Mononuclear cell (primary cell): Measurements from ENCODE around the gene CDH8. TPM values are rescaled to one million over a fixed set of nuclear protein-coding genes. Genes with fewer than 3 reads are reported as not detected.

Experiments used
- H3K27me3 ChIP-seq: 2 replicates; pipeline ENCODE4 v1.6.0; 2011; ENCODE audit warnings: low read length, control low read depth; ENCODE audit not compliant: insufficient read depth
- H3K4me1 ChIP-seq: 2 replicates; pipeline ENCODE4 v1.5.1; 2011; ENCODE audit warnings: mild to moderate bottlenecking, low read length, control low read depth; ENCODE audit not compliant: insufficient read depth
- H3K4me3 ChIP-seq: 2 replicates; pipeline ENCODE4 v1.5.1; 2011; ENCODE audit warnings: mild to moderate bottlenecking, low read length, moderate library complexity
- H3K9me3 ChIP-seq: 2 replicates; pipeline ENCODE4 v1.5.1; 2011; ENCODE audit warnings: low read depth, mild to moderate bottlenecking, control low read depth, low read length
- total RNA-seq: library from RNA; depleted of rRNA; stranded (reverse); fragments of >200 nt; gene quantifications from one replicate; pipeline ENCODE4 v1.2.3, GENCODE V29; 2012

Gene CDH8
- total RNA-seq, 1 donor: not detected

- no peaks in the 10 kb centered on the region for H3K9me3 ChIP-seq
- no peaks in the 10 kb centered on the region for H3K4me1 ChIP-seq
- no peak overlapping the region for H3K4me3 ChIP-seq
- peaks cover 32% of the 10 kb centered on the region for H3K27me3 ChIP-seq
Measured at GRCh38 chr16:62038646-62039045, 2.4 kb upstream of the CDH8 start.

DNA sequence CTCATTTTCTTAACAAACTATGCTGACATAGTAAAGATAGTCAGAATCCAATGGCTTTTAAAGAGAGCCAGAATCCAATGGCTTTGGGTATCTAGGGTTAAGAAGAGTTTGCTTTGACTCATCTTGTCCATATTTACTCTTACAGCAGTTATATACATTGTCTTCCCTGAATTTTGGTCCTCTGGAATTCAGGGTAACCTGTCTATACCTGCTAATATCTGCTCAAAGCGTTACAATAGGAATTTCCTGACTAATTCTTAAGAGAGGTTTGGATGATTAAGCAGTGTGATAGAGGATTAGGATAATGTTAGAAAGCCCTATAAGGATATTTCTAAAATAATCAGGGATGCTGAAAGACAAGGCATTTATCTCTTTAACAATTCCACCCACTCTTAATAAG is 2.0 kb upstream of the CDH8 start:
- Histone ChIP-seq H3K27me3 (peaks cover 36% of the 10 kb centered on the region), H3K4me3 (no peak overlapping the region)

DNA sequence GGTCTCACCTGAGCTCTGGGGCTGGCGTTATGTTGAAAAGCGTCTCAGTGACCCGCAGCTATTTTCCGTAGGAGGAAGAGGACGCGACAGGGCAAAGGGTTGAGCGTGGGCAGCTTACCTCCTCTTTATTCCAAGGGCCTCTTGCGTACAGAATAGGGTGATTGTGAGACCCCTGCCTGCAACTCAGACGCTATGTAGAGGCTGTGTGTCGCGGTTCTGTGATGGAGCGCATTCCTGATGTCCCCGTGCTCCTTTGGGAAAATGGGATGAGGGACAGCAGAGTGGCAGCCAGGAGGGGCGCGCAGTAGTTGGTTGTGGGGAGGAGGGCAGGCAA is 531 bp upstream of the CDH8 start:
- H3K4me1 ChIP-seq: no peaks in the 10 kb centered on the region
- no peak overlapping the region for H3K4me3 ChIP-seq
- H3K9me3 ChIP-seq: no peaks in the 10 kb centered on the region
- peaks cover 36% of the 10 kb centered on the region for H3K27me3 ChIP-seq

More for the DNA sequence above, 2.0 kb upstream of the CDH8 start:
- Histone ChIP-seq H3K4me1 (no peaks in the 10 kb centered on the region), H3K9me3 (no peaks in the 10 kb centered on the region)

DNA sequence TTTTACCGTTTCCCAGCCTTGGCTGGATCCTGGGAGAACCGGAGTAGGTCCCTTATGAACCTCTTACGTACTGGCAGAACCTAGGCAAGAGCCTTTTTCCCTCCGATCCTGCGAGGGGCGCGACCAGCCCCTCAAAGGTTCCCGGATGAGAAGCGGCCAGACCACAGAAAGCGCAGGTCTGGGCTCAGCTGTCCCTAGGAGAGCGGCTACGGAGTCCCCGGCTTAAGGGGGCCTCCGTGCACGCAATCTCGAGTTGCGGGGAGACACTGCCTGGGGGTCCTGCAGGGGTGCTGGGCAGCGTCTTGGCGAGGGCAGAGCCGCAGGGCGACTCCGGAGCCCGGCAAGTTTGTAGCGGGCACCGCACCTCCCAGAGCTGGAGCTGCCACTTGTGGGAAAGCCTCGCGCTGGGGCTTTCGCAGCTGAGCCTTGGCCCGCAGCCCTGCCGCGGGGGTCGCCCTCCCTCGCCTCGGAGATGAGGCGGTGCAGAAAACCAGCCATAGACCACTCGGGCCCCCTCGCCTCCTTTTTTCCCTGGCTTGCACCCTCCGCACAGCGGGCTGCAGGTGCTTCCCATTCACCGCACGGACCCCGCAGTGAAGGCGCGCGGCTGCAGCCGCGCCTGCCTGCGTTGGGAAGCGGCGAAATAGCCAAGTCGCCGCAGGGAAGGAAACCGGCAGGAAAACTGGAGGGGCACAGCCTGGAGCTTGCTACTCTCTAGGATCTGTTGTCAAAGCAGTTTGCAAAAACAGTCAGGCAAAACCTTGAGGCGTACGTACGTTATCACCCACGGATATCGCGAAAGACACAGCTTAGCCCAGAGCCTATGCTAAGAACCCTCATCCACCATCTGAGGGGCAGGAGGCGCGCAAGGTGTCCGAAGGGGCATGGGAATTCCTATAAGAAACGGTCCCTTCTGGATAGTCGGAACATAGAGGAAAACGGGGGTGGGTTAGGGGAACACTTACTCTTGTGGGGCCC is 834 bp downstream of the CDH8 start:
- Histone ChIP-seq H3K9me3 (no peaks in the 10 kb centered on the region), H3K4me1 (no peaks in the 10 kb centered on the region), H3K27me3 (peaks cover 36% of the 10 kb centered on the region), H3K4me3 (no peak overlapping the region)

GRCh38 chr16:62034231-62035114 is 1.8 kb downstream of the CDH8 start:
- Histone ChIP-seq H3K4me1 (no peaks in the 10 kb centered on the region), H3K4me3 (no peak overlapping the region), H3K27me3 (peaks cover 36% of the 10 kb centered on the region), H3K9me3 (no peaks in the 10 kb centered on the region)

DNA sequence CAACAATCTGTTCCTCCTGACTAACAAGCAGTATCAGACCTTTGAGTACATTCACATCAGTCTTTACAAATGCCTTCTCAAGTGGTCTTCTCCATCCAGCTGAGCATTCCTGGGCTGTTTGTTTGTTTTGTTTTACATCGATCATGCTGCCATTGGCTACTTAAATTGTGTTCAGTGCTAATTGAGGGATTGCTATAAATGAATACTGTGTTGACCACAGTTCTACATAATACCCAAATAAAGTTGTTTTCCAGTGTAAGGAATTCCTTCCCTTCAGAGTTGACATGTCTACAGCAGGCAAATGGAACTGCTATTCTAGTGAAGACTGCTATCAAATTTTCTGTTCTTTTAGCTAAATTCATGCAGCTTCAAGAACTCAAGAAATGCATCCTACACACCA is 3.2 kb downstream of the CDH8 start:
- H3K4me3 ChIP-seq: no peak overlapping the region
- no peaks in the 10 kb centered on the region for H3K4me1 ChIP-seq
- peaks cover 36% of the 10 kb centered on the region for H3K27me3 ChIP-seq
- H3K9me3 ChIP-seq: no peaks in the 10 kb centered on the region

DNA sequence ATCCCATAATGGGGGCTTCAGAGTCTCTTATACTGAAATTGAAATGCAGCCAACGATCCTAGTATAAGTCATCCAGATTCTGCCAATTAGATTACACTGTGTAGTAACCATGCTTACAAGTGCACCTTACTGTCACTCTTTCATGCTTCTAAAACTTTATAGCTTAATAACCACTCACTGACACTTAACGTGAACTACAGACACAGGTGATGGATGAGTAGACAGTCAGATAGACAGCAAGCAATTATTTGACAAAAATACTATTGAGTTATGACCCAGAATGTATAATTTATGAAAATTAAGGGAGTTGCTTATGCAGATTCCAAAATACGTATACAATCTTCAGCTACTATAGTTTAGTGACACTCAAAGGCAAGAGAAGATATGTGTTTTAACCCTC is 6.3 kb downstream of the CDH8 start:
- H3K27me3 ChIP-seq: peaks cover 17% of the 10 kb centered on the region
- no peaks in the 10 kb centered on the region for H3K4me1 ChIP-seq
- no peak overlapping the region for H3K4me3 ChIP-seq
- H3K9me3 ChIP-seq: no peaks in the 10 kb centered on the region

DNA sequence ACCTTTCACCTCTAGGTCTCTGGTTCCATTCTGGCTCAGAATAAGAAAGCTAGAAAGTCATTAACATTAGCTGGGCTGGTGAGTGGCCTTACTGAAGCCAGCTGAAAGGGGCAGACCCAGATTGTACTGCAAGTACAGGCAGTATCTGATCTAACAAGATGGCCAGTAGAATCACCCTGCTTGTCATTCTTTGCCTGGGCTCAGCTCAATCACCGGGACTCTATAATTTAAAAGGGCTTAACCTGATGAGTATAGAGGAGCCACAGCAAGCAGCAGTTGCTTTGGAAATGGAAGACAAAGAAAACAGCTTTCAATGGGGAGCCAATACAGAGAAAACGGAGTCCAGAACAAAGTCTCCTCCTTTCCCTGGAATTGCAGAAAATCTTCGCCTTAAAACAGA is 13.6 kb downstream of the CDH8 start:
- no peaks in the 10 kb centered on the region for H3K27me3 ChIP-seq
- no peaks in the 10 kb centered on the region for H3K9me3 ChIP-seq
- H3K4me1 ChIP-seq: no peaks in the 10 kb centered on the region
- H3K4me3 ChIP-seq: no peak overlapping the region

DNA sequence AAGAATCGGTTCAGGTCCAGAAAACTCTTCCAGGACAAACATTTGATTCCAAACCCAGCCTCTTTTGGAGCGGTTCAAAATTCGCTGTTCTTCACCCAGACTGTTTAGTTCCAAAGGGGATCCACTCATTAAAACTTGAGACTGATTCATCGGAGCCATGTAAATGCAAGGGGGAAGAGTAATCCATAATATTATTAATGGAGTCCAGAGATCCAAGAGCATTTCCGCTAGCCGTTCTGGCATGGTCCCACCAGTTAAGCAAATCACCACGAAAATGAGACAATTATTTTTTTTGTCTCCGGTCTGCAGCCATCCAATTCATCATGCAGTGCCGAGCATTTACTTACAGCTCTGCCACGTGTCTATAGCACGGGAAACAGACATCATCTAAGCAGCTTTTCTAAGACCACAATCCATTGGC is 15.1 kb downstream of the CDH8 start:
- no peaks in the 10 kb centered on the region for H3K9me3 ChIP-seq
- no peaks in the 10 kb centered on the region for H3K27me3 ChIP-seq
- no peaks in the 10 kb centered on the region for H3K4me1 ChIP-seq
- H3K4me3 ChIP-seq: no peak overlapping the region

GRCh38 chr16:62020681-62021080 is 15.6 kb downstream of the CDH8 start:
- Histone ChIP-seq H3K9me3 (no peaks in the 10 kb centered on the region), H3K4me3 (no peak overlapping the region), H3K4me1 (no peaks in the 10 kb centered on the region), H3K27me3 (no peaks in the 10 kb centered on the region)

GRCh38 chr16:62019851-62020250 is 16.4 kb downstream of the CDH8 start:
- Histone ChIP-seq H3K4me1 (no peaks in the 10 kb centered on the region), H3K9me3 (no peaks in the 10 kb centered on the region), H3K4me3 (no peak overlapping the region), H3K27me3 (no peaks in the 10 kb centered on the region)

DNA sequence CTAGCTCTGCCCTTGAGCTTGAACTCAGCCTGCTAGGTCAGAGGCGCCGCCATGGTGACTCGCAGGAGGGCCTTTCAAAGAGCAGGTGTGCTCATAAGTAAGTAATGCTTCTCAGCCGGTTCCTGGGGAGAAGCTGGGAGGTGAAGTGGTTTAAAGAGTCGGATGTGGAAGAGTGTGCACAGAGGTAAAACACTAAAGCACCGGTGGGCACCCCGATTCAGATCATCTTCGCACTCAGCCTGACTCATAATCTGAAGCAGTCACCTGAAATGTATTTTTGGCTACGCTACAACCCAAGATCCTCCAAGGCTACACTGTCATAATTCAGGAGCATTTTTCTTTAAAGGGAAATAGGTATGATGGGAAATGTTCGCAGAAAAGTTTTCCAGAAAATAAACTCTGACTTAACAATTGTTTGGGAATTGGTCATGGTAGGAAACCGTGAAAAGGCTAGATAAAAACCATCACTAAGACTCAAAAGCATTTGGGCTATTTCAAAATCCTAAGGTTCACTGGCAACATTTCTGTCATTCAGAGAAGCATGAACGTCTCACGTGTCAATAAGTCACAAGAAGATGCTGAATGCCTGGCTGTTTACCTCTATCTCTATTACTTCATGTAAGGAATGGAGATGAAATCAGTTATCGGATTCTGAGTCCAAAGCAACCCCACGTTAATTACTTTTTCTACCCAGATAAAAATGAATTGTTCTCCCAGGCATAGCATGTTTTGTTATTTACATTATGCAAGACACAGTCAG is 17.8 kb downstream of the CDH8 start:
- H3K9me3 ChIP-seq: no peaks in the 10 kb centered on the region
- no peaks in the 10 kb centered on the region for H3K27me3 ChIP-seq
- no peaks in the 10 kb centered on the region for H3K4me1 ChIP-seq
- H3K4me3 ChIP-seq: no peak overlapping the region

DNA sequence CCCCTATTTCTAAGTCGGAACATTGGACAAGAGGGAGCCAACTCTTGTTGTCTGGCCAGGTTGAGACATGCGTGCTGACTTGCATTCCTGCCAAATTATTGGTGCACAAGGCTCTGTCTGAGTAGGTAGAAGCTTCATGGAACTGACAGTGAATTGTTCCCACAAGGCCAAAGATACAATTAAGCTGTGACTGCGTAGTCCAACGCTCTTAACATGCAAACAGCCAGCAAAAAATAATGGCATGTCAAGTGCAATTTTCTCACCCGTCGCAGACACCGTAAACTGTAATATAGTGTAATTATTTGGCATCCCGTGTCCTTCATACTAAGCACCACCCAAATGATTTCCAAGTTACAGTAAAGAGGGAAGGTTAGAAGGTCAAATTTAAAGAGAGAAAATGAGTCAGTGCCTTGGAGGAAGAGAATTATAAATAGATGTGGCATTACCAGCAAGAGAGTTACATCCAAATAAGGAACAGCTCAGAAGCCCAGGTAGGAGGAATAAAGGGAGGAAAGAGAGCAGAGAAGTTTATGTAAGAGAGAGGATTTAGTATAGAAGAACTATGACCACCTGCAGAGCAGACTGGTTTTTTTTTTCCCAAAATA is 21.8 kb downstream of the CDH8 start:
- no peak overlapping the region for H3K4me3 ChIP-seq
- H3K9me3 ChIP-seq: no peaks in the 10 kb centered on the region
- no peaks in the 10 kb centered on the region for H3K27me3 ChIP-seq
- no peaks in the 10 kb centered on the region for H3K4me1 ChIP-seq

GRCh38 chr16:62010186-62010585 is 26.1 kb downstream of the CDH8 start:
- Histone ChIP-seq H3K27me3 (no peaks in the 10 kb centered on the region), H3K4me3 (no peak overlapping the region), H3K4me1 (no peaks in the 10 kb centered on the region), H3K9me3 (no peaks in the 10 kb centered on the region)
